ENCODE measurements around the gene CLDN5. TPM values are rescaled to one million over a fixed set of nuclear protein-coding genes. Genes with fewer than 3 reads are reported as not detected.

The CLDN5 gene
- total RNA-seq, 1 donor = 9.3 TPM

DNA sequence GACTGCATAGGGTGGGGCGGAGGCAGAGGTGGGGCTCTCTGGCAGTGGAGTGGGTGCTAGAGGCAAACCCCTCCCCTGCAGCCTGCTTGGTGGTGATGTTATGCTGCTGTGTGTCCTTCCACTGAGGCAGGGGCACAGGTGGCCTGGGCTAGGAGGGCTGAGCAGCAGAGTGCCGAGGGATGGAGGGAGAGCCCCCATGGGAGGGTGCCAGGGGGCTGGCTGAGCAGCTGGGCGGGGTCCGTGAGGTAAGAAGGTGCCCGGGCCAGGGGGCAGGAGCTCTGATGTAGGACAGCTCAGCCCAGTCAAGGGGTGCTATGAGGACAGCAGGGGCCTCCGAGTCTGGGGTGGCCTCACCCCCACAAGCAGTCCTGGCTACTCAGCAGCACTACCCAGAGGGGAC lies 4.2 kb downstream of the CLDN5 start:
- Histone ChIP-seq H3K27me3 (ENCODE audit: insufficient read depth, low read length) (peaks cover 14% of the 10 kb centered on the region), H3K9me3 (ENCODE audit: low read depth, low read length) (no peaks in the 10 kb centered on the region), H3K4me1 (ENCODE audit: insufficient read depth, low read length) (no peaks in the 10 kb centered on the region)

DNA sequence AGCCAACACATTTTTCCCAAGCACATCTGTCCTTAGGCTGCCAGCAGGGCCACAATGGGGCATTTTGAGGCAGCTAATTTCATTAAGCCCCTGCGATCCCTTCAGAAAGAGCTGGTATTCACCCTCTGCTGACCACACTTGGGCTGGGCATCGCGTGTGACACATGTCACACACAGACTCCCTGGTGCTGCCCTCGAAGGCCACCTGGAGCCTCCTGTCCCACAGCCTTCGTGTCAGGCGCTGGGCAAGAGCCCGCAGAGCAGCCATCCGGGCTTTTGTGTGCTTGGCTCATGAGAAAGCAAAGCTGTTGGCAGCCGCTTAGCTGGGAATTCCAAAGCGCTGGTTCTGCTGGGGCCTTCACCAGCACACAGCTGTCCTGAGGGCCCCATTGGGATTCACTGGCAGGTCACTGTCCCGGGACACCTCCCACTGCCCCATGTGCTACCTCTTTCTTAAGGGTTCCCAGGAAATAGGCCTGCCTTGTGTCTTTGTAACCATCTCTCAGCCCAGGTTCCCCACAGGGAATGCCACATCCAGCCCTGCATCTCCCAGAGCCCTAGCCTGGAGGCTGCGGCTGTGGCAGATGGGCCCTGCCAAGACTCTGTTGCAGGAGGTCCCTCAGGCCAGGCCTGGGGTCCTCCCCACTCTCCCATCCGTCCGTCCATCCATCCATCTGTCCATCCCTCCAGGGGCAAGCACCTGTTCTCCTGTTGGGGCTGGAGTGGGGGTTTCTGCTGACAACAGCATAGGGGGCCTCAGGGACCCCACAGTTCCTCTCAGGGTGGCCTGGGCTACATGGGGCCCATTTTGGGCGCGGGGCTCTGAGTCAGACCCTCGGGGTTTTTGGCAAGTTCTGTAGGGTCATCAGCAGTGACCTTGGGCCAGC lies 4.9 kb downstream of the CLDN5 start:
- H3K9me3 ChIP-seq (ENCODE audit: low read depth, low read length) = no peaks in the 10 kb centered on the region

More for the DNA sequence above, 4.2 kb downstream of the CLDN5 start:
- no peak overlapping the region for H3K4me3 ChIP-seq (ENCODE audit: low read length)

DNA sequence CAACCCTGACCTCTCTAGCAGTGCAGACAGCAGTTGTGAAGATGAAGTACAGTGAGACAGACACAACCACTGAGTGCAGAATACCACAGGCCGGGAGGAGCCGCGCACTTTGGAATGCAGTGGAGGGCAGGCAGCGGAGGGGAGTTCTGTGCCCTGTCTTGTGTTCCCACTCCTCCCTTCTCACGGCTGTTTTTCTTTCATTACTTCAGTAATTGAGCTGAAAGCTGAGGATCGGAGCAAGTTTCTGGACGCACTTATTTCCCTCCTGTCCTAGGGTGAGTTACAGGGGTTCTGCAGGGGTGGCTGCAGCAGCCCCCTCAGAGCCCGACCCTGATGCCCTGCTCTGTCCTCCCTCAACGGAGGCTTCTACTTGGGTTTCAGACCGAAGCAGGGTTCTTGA lies 5.6 kb downstream of the CLDN5 start:
- no peak overlapping the region for H3K4me3 ChIP-seq (ENCODE audit: low read length)
- no peaks in the 10 kb centered on the region for H3K4me1 ChIP-seq (ENCODE audit: insufficient read depth, low read length)
- H3K27me3 ChIP-seq (ENCODE audit: insufficient read depth, low read length) = peaks cover 7% of the 10 kb centered on the region
- no peaks in the 10 kb centered on the region for H3K9me3 ChIP-seq (ENCODE audit: low read depth, low read length)

More for the DNA sequence above, 4.9 kb downstream of the CLDN5 start:
- Histone ChIP-seq H3K4me1 (ENCODE audit: insufficient read depth, low read length) (no peaks in the 10 kb centered on the region), H3K4me3 (ENCODE audit: low read length) (no peak overlapping the region), H3K27me3 (ENCODE audit: insufficient read depth, low read length) (peaks cover 12% of the 10 kb centered on the region)

DNA sequence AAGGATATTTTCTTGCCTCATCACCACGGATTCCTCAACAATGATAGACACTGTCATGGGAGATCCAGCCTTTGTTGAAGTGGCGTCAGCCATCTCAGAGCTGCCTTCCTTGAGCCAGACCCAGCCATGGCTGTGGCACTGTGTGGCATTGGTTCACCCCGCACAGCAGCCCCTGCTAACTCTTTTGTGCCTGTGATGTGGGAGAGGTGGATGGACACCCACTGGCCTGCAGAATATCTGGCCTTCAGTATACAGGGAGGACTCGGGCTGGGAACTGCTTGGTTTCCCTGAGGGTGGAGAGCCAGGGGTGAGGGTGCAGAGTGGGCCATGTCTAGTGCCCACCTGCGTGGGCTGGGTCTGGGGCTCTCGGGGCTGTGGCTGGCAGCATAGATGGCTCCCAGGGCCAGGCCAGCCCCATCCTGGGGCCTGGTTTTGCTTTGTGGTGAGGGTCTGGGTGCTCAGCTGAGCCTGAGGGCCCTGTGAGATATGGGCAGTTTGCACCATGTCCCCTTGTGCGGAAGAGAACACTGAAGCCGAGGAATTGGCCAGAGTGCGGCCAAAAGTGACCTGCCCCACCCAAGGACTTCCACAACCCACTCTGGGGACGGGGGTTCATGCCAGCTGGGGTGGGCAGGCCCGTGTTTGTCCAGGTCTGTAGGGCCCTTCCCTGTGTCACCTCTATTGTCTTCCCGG lies 6.1 kb downstream of the CLDN5 start:
- H3K27me3 ChIP-seq (ENCODE audit: insufficient read depth, low read length) = peaks cover 2% of the 10 kb centered on the region
- H3K4me1 ChIP-seq (ENCODE audit: insufficient read depth, low read length) = no peaks in the 10 kb centered on the region
- H3K9me3 ChIP-seq (ENCODE audit: low read depth, low read length) = no peaks in the 10 kb centered on the region
- no peak overlapping the region for H3K4me3 ChIP-seq (ENCODE audit: low read length)

DNA sequence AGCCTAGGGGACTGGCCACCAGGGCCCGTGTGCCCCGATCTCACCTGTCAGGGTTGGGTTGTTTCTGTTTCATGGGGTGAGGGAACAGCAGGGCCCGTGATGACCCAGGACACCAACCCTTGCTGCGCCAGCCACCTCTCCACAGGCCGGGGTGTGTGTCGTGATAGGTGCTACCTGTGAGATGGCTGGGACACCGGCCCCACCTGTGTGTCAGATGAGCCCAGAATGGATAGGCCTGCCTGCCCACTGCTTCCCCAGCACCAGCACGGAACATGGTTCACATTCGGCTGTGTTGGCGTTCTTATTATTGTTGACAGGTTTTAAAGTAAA lies 7.1 kb downstream of the CLDN5 start:
- Histone ChIP-seq H3K4me1 (ENCODE audit: insufficient read depth, low read length) (no peaks in the 10 kb centered on the region), H3K9me3 (ENCODE audit: low read depth, low read length) (no peaks in the 10 kb centered on the region), H3K4me3 (ENCODE audit: low read length) (no peak overlapping the region), H3K27me3 (ENCODE audit: insufficient read depth, low read length) (no peaks in the 10 kb centered on the region)

DNA sequence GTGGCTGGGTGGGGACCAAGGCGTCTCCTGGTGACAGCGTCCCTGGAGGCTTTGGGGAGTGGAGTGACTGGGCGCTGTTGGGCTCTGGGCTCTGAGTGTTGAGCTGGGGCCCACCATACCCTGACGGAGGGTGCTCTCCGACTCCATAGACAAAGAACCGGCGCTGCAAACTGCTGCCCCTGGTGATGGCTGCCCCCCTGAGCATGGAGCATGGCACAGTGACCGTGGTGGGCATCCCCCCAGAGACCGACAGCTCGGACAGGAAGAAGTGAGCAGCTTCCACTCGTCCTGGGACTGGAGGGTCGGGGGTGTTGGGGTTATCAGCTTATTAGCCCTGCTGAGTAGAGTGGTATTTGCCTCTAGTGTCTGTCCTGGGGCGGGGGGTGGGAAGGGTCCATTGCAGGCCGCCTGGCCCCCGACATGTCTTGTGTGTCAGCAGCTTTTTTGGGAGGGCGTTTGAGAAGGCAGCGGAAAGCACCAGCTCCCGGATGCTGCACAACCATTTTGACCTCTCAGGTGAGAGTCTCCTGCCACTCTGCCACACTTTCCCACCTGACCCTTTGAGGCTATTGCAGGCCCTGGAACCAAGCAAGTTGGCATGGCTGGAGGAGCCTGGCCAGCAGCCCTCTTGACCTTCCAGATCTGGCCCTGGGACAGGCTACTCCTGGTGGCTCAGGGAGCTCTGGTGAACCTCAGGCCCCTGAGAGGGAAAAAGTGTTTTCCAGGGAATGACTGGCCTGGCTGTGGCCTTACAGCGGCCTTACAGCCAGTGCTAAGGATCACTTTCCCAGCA lies 7.6 kb downstream of the CLDN5 start:
- no peaks in the 10 kb centered on the region for H3K4me1 ChIP-seq (ENCODE audit: insufficient read depth, low read length)
- no peaks in the 10 kb centered on the region for H3K27me3 ChIP-seq (ENCODE audit: insufficient read depth, low read length)
- no peaks in the 10 kb centered on the region for H3K9me3 ChIP-seq (ENCODE audit: low read depth, low read length)
- H3K4me3 ChIP-seq (ENCODE audit: low read length) = no peak overlapping the region

DNA sequence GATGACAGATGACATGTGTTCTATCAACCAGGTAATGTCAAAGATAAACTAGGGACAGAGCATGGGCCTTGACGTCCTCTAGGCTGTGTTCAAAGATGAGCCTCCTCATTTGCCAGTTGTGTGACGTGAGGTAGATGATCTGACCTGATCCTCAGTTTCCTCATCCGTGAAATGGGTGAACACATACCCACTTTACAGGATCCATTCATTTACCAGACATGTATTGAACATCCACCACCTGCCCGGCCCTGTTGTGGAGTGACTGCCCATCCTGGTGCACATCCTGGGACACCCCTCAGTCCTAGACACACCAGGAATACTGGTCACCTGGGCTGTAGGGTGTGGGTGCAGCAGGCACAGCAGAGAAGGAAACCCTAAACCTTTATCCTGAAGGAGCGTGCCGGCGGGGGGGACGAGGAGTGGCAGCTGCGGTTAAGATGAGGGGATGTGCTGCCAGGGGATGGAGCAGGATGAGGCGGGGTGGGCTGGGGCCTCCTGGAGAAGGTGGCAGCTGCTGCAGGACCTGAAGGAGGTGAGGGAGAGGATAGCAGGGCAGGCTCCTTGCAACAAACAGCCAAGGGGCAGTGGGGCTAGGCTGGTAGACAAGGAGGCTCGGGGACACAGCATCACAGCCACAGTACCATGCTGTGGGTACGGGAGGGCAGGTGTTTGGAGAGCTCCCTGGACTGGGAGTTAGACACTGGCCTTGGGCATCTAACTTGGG lies 8.4 kb downstream of the CLDN5 start:
- Histone ChIP-seq H3K4me1 (ENCODE audit: insufficient read depth, low read length) (no peaks in the 10 kb centered on the region), H3K9me3 (ENCODE audit: low read depth, low read length) (no peaks in the 10 kb centered on the region), H3K27me3 (ENCODE audit: insufficient read depth, low read length) (no peaks in the 10 kb centered on the region), H3K4me3 (ENCODE audit: low read length) (no peak overlapping the region)

DNA sequence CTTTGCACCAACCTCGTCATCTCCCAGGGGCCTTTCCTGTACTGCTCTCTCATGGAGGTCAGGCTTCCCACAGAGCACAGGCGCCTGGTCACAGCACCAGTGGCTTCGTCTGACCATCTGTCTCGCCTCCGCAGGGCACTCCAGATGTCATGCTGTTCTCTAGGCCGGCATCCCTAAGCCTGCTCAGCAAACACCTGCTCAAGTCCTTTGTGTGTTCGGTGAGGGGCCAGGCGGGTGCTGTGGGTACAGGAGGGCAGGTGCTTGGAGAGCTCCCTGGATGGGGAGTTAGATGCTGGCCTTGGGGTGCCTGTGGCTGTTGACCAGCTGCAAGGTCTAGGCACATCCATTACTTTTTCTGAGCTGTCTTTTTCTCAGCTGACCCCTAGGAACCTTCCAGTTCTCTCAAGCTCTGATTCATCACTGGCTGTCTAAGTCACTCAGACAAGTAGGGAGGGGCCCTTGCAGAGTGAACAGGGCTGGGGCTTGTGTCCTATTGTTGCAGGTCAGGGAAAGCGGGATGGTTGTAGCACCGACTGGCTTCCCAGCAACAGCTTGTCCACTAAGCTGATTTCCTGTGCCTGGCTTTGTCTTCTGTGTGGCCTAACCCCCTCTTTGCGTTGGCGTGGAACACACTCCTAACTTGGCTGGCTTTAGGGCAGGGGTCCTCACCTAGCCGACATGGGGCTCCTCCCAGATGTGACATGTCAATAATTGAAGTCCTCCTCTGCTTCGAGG lies 9.2 kb downstream of the CLDN5 start:
- Histone ChIP-seq H3K4me1 (ENCODE audit: insufficient read depth, low read length) (no peaks in the 10 kb centered on the region), H3K9me3 (ENCODE audit: low read depth, low read length) (no peaks in the 10 kb centered on the region), H3K27me3 (ENCODE audit: insufficient read depth, low read length) (no peaks in the 10 kb centered on the region), H3K4me3 (ENCODE audit: low read length) (no peak overlapping the region)

DNA sequence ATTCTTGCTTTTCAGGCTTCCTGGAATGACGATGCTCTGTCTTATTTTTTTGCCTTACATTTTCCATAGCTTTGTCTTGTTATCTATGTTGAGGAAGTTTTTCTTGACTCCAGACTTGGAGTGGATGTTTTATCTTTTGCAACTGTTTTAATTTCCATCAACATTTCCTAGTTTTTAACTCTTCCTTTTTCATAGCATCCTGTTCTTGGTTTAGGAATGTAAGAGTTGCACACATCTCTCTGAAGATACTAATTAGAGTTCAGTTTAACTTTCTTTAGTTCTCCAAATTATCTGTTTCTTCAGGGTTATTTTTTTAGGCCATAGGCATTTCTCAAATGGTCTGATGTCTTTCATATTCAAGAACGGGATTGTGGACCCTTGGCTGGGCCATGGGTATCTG lies 10.4 kb downstream of the CLDN5 start:
- H3K9me3 ChIP-seq (ENCODE audit: low read depth, low read length) = no peaks in the 10 kb centered on the region
- no peak overlapping the region for H3K4me3 ChIP-seq (ENCODE audit: low read length)
- no peaks in the 10 kb centered on the region for H3K27me3 ChIP-seq (ENCODE audit: insufficient read depth, low read length)

DNA sequence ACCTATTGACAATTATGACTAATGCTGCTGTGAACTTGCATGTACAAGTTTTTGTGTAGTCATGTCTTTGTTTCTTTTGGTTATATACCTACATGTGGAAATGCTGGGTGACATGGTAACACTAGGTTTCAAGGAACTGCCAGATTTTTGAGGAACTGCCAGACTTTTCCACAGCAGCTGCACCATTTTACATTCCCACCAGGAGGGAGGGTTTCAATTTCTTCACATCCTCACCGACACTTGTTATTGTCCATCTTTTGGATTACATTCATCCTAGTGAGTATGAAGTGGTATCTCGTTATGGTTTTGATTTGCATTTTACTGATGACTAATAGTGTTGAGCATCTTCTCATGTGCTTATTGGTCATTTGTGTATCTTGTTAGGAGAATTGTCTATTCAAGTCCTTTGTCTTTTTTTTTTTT lies 13.3 kb downstream of the CLDN5 start:
- no peaks in the 10 kb centered on the region for H3K27me3 ChIP-seq (ENCODE audit: insufficient read depth, low read length)

More for the DNA sequence above, 10.4 kb downstream of the CLDN5 start:
- H3K4me1 ChIP-seq (ENCODE audit: insufficient read depth, low read length) = no peaks in the 10 kb centered on the region

DNA sequence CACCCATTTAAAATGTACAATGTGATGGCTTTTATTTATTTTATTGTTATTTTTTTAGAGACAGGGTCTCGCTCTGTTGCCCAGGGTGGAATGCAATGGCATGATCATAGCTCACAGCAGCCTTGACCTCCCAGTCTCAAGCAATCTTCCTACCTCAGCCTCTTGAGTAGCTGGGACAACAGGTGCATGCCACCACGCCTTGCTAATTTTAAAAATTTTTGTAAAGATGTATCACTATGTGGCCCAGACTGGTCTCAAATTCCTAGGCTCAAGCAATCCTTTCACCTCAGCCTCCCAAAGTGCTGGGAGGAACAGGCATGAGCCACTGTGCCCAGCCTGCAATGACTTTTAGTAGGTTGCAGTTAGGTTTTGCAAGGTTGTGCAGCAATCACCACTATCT lies 14.3 kb downstream of the CLDN5 start:
- peaks cover 5% of the 10 kb centered on the region for H3K4me1 ChIP-seq (ENCODE audit: insufficient read depth, low read length)
- H3K27me3 ChIP-seq (ENCODE audit: insufficient read depth, low read length) = no peaks in the 10 kb centered on the region
- H3K4me3 ChIP-seq (ENCODE audit: low read length) = no peak overlapping the region
- no peaks in the 10 kb centered on the region for H3K9me3 ChIP-seq (ENCODE audit: low read depth, low read length)

More for the DNA sequence above, 13.3 kb downstream of the CLDN5 start:
- no peak overlapping the region for H3K4me3 ChIP-seq (ENCODE audit: low read length)
- no peaks in the 10 kb centered on the region for H3K4me1 ChIP-seq (ENCODE audit: insufficient read depth, low read length)
- no peaks in the 10 kb centered on the region for H3K9me3 ChIP-seq (ENCODE audit: low read depth, low read length)

DNA sequence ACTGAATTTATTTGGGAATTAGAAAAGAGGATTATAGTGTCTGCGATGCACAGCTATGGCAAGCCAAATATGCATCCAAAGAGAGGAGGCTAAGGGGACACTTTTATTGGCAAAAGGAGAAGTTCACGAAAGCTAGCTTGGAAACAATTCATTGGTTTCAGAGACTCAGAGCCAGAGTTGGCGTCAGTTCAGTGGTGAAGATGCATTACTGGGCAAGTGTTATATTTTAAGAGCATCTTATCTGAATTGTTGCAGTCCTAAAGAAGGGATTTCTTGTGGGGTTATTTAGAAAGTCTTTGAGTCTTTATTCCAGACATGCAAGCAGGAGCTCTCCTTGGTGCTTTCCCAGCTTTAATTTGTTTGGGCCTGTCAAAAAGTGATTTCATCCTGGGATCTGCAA lies 15.0 kb downstream of the CLDN5 start:
- H3K4me3 ChIP-seq (ENCODE audit: low read length) = no peak overlapping the region
- H3K27me3 ChIP-seq (ENCODE audit: insufficient read depth, low read length) = no peaks in the 10 kb centered on the region
- H3K4me1 ChIP-seq (ENCODE audit: insufficient read depth, low read length) = peaks cover 6% of the 10 kb centered on the region
- no peaks in the 10 kb centered on the region for H3K9me3 ChIP-seq (ENCODE audit: low read depth, low read length)

DNA sequence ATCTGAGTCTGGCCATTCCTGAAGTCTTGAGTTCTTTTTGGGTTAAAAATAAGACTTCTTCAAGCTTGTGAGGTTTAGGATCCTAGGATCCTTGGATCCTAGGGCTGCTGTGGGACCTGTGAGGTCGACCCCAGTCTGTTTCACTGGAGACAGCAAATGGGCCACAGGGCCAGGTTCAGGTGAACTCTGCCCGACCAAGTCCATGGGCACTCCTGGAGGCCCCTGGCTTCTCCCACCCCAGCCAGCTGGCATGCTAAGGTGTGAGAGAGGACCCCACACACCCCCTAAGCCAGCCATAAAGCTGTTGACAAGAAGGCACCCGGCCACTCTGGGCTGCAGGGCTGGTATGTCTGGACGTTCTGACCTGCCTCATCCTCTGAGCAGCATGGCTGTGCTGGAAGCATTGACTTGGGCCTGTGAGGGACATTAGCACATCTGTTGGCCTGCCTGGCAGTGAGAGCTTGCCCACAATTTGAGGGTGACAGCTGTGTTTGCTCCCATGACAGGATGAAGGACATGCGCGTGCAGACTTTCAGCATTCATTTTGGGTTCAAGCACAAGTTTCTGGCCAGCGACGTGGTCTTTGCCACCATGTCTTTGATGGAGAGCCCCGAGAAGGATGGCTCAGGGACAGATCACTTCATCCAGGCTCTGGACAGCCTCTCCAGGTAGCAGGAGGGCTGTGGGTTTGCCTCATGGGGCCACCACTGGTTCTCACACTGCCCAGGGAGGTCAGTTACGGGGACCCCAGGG lies 16.0 kb downstream of the CLDN5 start:
- H3K4me3 ChIP-seq (ENCODE audit: low read length) = no peak overlapping the region
- no peaks in the 10 kb centered on the region for H3K9me3 ChIP-seq (ENCODE audit: low read depth, low read length)
- peaks cover 6% of the 10 kb centered on the region for H3K4me1 ChIP-seq (ENCODE audit: insufficient read depth, low read length)
- H3K27me3 ChIP-seq (ENCODE audit: insufficient read depth, low read length) = no peaks in the 10 kb centered on the region

DNA sequence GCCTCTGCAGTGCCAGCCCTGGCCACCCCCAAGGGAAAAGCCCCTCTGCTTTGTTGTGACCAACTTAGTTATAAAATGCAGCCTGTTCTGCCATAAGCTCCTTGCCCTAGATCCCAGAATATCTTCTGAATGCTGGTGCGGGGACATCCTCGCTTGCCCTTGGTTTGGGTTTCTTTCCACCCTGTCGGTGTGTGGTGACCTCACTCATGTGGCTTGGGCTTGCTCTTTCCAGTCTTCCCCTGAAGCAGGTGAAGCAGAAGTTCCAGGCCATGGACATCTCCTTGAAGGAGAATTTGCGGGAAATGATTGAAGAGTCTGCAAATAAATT lies 16.7 kb downstream of the CLDN5 start:
- Histone ChIP-seq H3K27me3 (ENCODE audit: insufficient read depth, low read length) (no peaks in the 10 kb centered on the region), H3K4me1 (ENCODE audit: insufficient read depth, low read length) (peaks cover 6% of the 10 kb centered on the region), H3K4me3 (ENCODE audit: low read length) (no peak overlapping the region), H3K9me3 (ENCODE audit: low read depth, low read length) (no peaks in the 10 kb centered on the region)
